SK-N-SH treated with all-trans-retinoic acid at 6 μM for 48 hours (cell line): ENCODE results near the gene FXYD2.

Experiments used
- ATAC-seq: fragments of 200-7000 bp; cut with Tn5 transposase; 3 replicates; pipeline ENCODE4 v1.9.1; 2020; ENCODE audit warnings: mild to moderate bottlenecking, moderate library complexity
- ARNTL ChIP-seq: fragments of 450-650 bp; formaldehyde crosslinking; IDR thresholded peaks from 2 replicates; pipeline ENCODE4 v1.5.0; 2020; ENCODE audit warnings: low read depth, mild to moderate bottlenecking, moderate library complexity, borderline replicate concordance
- BACH2 ChIP-seq: fragments of 250-450 bp; sonication (Bioruptor Pico); IDR thresholded peaks from 2 replicates; pipeline ENCODE4 v1.9.0; 2021; ENCODE audit warnings: mild to moderate bottlenecking, borderline replicate concordance
- CREB5 ChIP-seq: fragments of 250-450 bp; sonication (Bioruptor Pico); IDR thresholded peaks from 2 replicates; pipeline ENCODE4 v1.5.1; 2020; ENCODE audit warnings: low read depth, mild to moderate bottlenecking, moderate library complexity
- CSDC2 ChIP-seq: fragments of 250-450 bp; sonication (Bioruptor Pico); IDR thresholded peaks from 2 replicates; pipeline ENCODE4 v1.5.0; 2020; ENCODE audit warnings: mild to moderate bottlenecking, moderate library complexity
- CSRNP3 ChIP-seq: fragments of 250-450 bp; sonication (Bioruptor Pico); IDR thresholded peaks from 2 replicates; pipeline ENCODE4 v1.5.1; 2021; ENCODE audit warnings: mild to moderate bottlenecking, moderate library complexity
- ESRRG ChIP-seq: fragments of 250-450 bp; sonication (Bioruptor Pico); IDR thresholded peaks from 2 replicates; pipeline ENCODE4 v1.6.1; 2021; ENCODE audit warnings: mild to moderate bottlenecking
- GLIS3 ChIP-seq: fragments of 250-450 bp; sonication (Bioruptor Pico); IDR thresholded peaks from 2 replicates; pipeline ENCODE4 v1.5.0; 2020; ENCODE audit warnings: mild to moderate bottlenecking, moderate library complexity
- ISL1 ChIP-seq: fragments of 250-450 bp; sonication (Bioruptor Pico); IDR thresholded peaks from 2 replicates; pipeline ENCODE4 v2.1.2; 2022; ENCODE audit warnings: mild to moderate bottlenecking, moderate library complexity
- OSR1 ChIP-seq: fragments of 250-450 bp; sonication (Bioruptor Pico); IDR thresholded peaks from 2 replicates; pipeline ENCODE4 v1.8.0; 2022; ENCODE audit warnings: moderate library complexity, mild to moderate bottlenecking, inconsistent platforms
- PATZ1 ChIP-seq: fragments of 250-450 bp; sonication (Bioruptor Pico); IDR thresholded peaks from 2 replicates; pipeline ENCODE4 v1.8.0; 2020; ENCODE audit warnings: mild to moderate bottlenecking, moderate library complexity, borderline replicate concordance
- POU6F1 ChIP-seq: fragments of 250-450 bp; sonication (Bioruptor Pico); IDR thresholded peaks from 2 replicates; pipeline ENCODE4 v1.8.0; 2021; ENCODE audit warnings: low read depth, mild to moderate bottlenecking, moderate library complexity, borderline replicate concordance
- PPARA ChIP-seq: fragments of 250-450 bp; sonication (Bioruptor Pico); IDR thresholded peaks from 2 replicates; pipeline ENCODE4 v1.5.0; 2020; ENCODE audit warnings: mild to moderate bottlenecking, borderline replicate concordance
- RARB ChIP-seq: fragments of 250-450 bp; sonication (Bioruptor Pico); IDR thresholded peaks from 2 replicates; pipeline ENCODE4 v1.8.0; 2021; ENCODE audit warnings: mild to moderate bottlenecking, moderate library complexity
- SNAI2 ChIP-seq: fragments of 250-450 bp; sonication (Bioruptor Pico); IDR thresholded peaks from 2 replicates; pipeline ENCODE4 v1.5.0; 2020; ENCODE audit warnings: mild to moderate bottlenecking, moderate library complexity
- TCF4 ChIP-seq: fragments of 250-450 bp; sonication (Bioruptor Pico); IDR thresholded peaks from 2 replicates; pipeline ENCODE4 v1.8.0; 2021; ENCODE audit warnings: mild to moderate bottlenecking, moderate library complexity, borderline replicate concordance
- TOX ChIP-seq: fragments of 250-450 bp; sonication (Bioruptor Pico); IDR thresholded peaks from 2 replicates; pipeline ENCODE4 v1.8.0; 2021; ENCODE audit warnings: mild to moderate bottlenecking, moderate library complexity, borderline replicate concordance
- TSHZ2 ChIP-seq: fragments of 250-450 bp; sonication (Bioruptor Pico); IDR thresholded peaks from 2 replicates; pipeline ENCODE4 v1.5.0; 2020; ENCODE audit warnings: mild to moderate bottlenecking, moderate library complexity
- ZC3H10 ChIP-seq: fragments of 250-450 bp; sonication (Bioruptor Pico); IDR thresholded peaks from 2 replicates; pipeline ENCODE4 v1.5.1; 2021; ENCODE audit warnings: mild to moderate bottlenecking, moderate library complexity
- ZFP30 ChIP-seq: fragments of 450-650 bp; formaldehyde crosslinking; IDR thresholded peaks from 2 replicates; pipeline ENCODE4 v1.5.0; 2022; ENCODE audit warnings: mild to moderate bottlenecking, moderate library complexity
- ZNF70 ChIP-seq: fragments of 450-650 bp; formaldehyde crosslinking; IDR thresholded peaks from 2 replicates; pipeline ENCODE4 v1.5.0; 2020; ENCODE audit warnings: mild to moderate bottlenecking, moderate library complexity
- ZNF8 ChIP-seq: fragments of 450-650 bp; formaldehyde crosslinking; IDR thresholded peaks from 2 replicates; pipeline ENCODE4 v1.5.0; 2020; ENCODE audit warnings: mild to moderate bottlenecking, moderate library complexity

Gene FXYD2

GRCh38 chr11:117868815-117869561, 44.4 kb upstream of the FXYD2 start:
- TF ChIP-seq POU6F1 (CRISPR knock-in tag) = no peak
- no peak for TF ChIP-seq ESRRG
- no peak for TF ChIP-seq BACH2 (CRISPR knock-in tag)
- no peak for TF ChIP-seq TOX (CRISPR knock-in tag)
- no peak for TF ChIP-seq OSR1
- TF ChIP-seq TCF4 = no peak
- no peak for TF ChIP-seq ARNTL
- TF ChIP-seq CSRNP3 (CRISPR knock-in tag) = no peak
- no peak for TF ChIP-seq ISL1 (CRISPR knock-in tag)
- TF ChIP-seq SNAI2 = no peak
- no peak for TF ChIP-seq ZFP30 (CRISPR knock-in tag)
- TF ChIP-seq CSDC2 = no peak
- no peak for TF ChIP-seq ZC3H10 (CRISPR knock-in tag)
- no peak for TF ChIP-seq PATZ1 (CRISPR knock-in tag)
- TF ChIP-seq PPARA (CRISPR knock-in tag) = no peak
- TF ChIP-seq TSHZ2 (CRISPR knock-in tag) = no peak
- TF ChIP-seq CREB5 (CRISPR knock-in tag) = no peak
- TF ChIP-seq GLIS3 (CRISPR knock-in tag) = no peak
- TF ChIP-seq ZNF8 (CRISPR knock-in tag) = no peak
- TF ChIP-seq, all 23 proteins: peak for 0
- ATAC-seq = no peak

- TF ChIP-seq ZC3H10 (CRISPR knock-in tag) (no peak), ZNF70 (CRISPR knock-in tag) (no peak), BACH2 (CRISPR knock-in tag) (no peak), RARB (CRISPR knock-in tag) (no peak), ISL1 (CRISPR knock-in tag) (no peak), PATZ1 (CRISPR knock-in tag) (no peak), CREB5 (CRISPR knock-in tag) (no peak), CSDC2 (no peak)
- ATAC-seq = no peak
Measured at GRCh38 chr11:117868088-117868487, 43.5 kb upstream of the FXYD2 start.
